HCT116 (cell line): Measurements from ENCODE around the gene CERK. TPM values are rescaled to one million over a fixed set of nuclear protein-coding genes. Genes with fewer than 3 reads are reported as not detected.

ENCODE experiments used
- ATAC-seq: fragments of 200-7000 bp; cut with Tn5 transposase; 2 replicates; pipeline ENCODE4 v1.9.1; 2020; ENCODE audit warnings: mild to moderate bottlenecking, moderate library complexity
- BruUV-seq: library from RNA; stranded (reverse); fragments of 400-500 nt; replicated peaks from 2 replicates; lab custom pipeline; 2021; lab: Mats Ljungman, UMichigan
- CTCF ChIA-PET: fragments of 300-600 bp; sonication (Branson Sonifier 250); formaldehyde crosslinking; loops from one replicate; lab custom pipeline; 2021; ENCODE audit warnings: antibody characterized with exemption; lab: Charles Lee
- POLR2A ChIA-PET: fragments of 300-600, 350-600 bp; sonication (Branson Sonifier 250); formaldehyde crosslinking; loops from one replicate; lab custom pipeline; 2021; ENCODE audit warnings: antibody characterized with exemption; lab: Charles Lee
- RAD21 ChIA-PET, 2 experiments: fragments of 300-600 bp; sonication (Branson Sonifier 250); formaldehyde crosslinking; loops; one replicate each; lab custom pipeline; 2023; ENCODE audit warnings: low total read pairs in 2 of 2; ENCODE audit not compliant: uncharacterized antibody in 2 of 2, unreplicated experiment in 2 of 2, low non-redundant PET in 1 of 2; lab: Charles Lee
- DNase-seq: peaks from one replicate; pipeline ENCODE4 v3.0.0-alpha.2; 2010; ENCODE audit warnings: low read depth, low spot score
- H2AFZ ChIP-seq: fragments of 200-600 bp; shearing (Covaris generic), sonication (generic); 2 replicates; pipeline ENCODE4 v1.6.1; 2017; ENCODE audit warnings: low read depth, mixed run types, mixed read lengths, antibody characterized with exemption, low read length; ENCODE audit not compliant: poor library complexity, severe bottlenecking
- H3K27ac ChIP-seq: 2 replicates; pipeline ENCODE4 v1.5.1; 2012; ENCODE audit warnings: low read depth, low read length
- H3K27me3 ChIP-seq: fragments of 200-600 bp; sonication (generic); 2 replicates; pipeline ENCODE4 v1.6.1; 2016; ENCODE audit warnings: mixed run types, low read length, mixed read lengths; ENCODE audit not compliant: insufficient read depth
- H3K36me3 ChIP-seq, 2 experiments: fragments of 200-500 bp in 1 of 2; fragments of 200-600 bp in 1 of 2; sonication (Bioruptor generic) in 1 of 2; sonication (generic) in 1 of 2; 2 replicates each; pipeline versions ENCODE4 v1.5.1 to v1.6.1; 2014 to 2016; ENCODE audit warnings: low read length in 2 of 2, inconsistent platforms in 1 of 2, mixed read lengths in 1 of 2, mixed run types in 1 of 2; ENCODE audit not compliant: insufficient read depth in 2 of 2, control insufficient read depth in 1 of 2
- H3K4me1 ChIP-seq, 2 experiments: fragments of 200-600 bp in 1 of 2; sonication (generic) in 1 of 2; 2 replicates each; pipeline versions ENCODE4 v1.5.1 to v1.6.1; 2012 to 2017; ENCODE audit warnings: low read length in 2 of 2, inconsistent platforms in 1 of 2, mild to moderate bottlenecking in 1 of 2, mixed read lengths in 1 of 2, mixed run types in 1 of 2, moderate library complexity in 1 of 2; ENCODE audit not compliant: insufficient read depth in 2 of 2, control insufficient read depth in 1 of 2
- H3K4me2 ChIP-seq: fragments of 200-600 bp; sonication (generic); 2 replicates; pipeline ENCODE4 v1.6.1; 2017; ENCODE audit warnings: mixed run types, low read length, mixed read lengths
- H3K4me3 ChIP-seq, 2 experiments: fragments of 200-600 bp in 1 of 2; sonication (generic) in 1 of 2; replicated peaks in 1 of 2; 2 replicates each; pipeline ENCODE4 v1.5.1; 2011 to 2016; ENCODE audit warnings: low read length in 2 of 2, control low read depth in 1 of 2, low read depth in 1 of 2, mild to moderate bottlenecking in 1 of 2, mixed read lengths in 1 of 2, mixed run types in 1 of 2
- H3K79me2 ChIP-seq: fragments of 200-600 bp; sonication (generic); 2 replicates; pipeline ENCODE4 v1.6.1; 2017; ENCODE audit warnings: mild to moderate bottlenecking, mixed run types, low read length, moderate library complexity, mixed read lengths; ENCODE audit not compliant: insufficient read depth
- H3K9ac ChIP-seq: fragments of 200-600 bp; sonication (generic); 2 replicates; pipeline ENCODE4 v1.6.1; 2016; ENCODE audit warnings: low read length, mixed read lengths
- H3K9me2 ChIP-seq: fragments of 200-600 bp; sonication (generic), shearing (Covaris generic); 2 replicates; pipeline ENCODE4 v1.6.1; 2017; ENCODE audit warnings: mixed run types, mild to moderate bottlenecking, moderate library complexity; ENCODE audit not compliant: insufficient read depth
- H3K9me3 ChIP-seq, 2 experiments: fragments of 200-500 bp in 1 of 2; fragments of 200-600 bp in 1 of 2; sonication (Bioruptor generic) in 1 of 2; sonication (generic) in 1 of 2; 2 replicates each; pipeline ENCODE4 v1.6.1; 2014 to 2017; ENCODE audit warnings: low read length in 2 of 2, mixed read lengths in 2 of 2, inconsistent platforms in 1 of 2, low read depth in 1 of 2, mild to moderate bottlenecking in 1 of 2, mixed run types in 1 of 2, moderate library complexity in 1 of 2; ENCODE audit not compliant: control insufficient read depth in 1 of 2, insufficient read depth in 1 of 2
- H4K20me1 ChIP-seq: fragments of 200-600 bp; sonication (generic), shearing (Covaris generic); 2 replicates; pipeline ENCODE4 v1.6.1; 2017; ENCODE audit warnings: mixed run types, mild to moderate bottlenecking, moderate library complexity; ENCODE audit not compliant: insufficient read depth
- EGR1 ChIP-seq: IDR thresholded peaks from 2 replicates; pipeline ENCODE4 v1.6.1; 2012; ENCODE audit warnings: low read depth
- EZH2 ChIP-seq: fragments of 200-600 bp; sonication (generic); IDR thresholded peaks from 2 replicates; pipeline ENCODE4 v1.6.1; 2017; ENCODE audit warnings: antibody characterized with exemption, mixed run types
- EZH2phosphoT487 ChIP-seq: fragments of 200-600 bp; IDR thresholded peaks from 2 replicates; pipeline ENCODE4 v1.6.1; 2018; ENCODE audit warnings: antibody characterized with exemption, borderline replicate concordance
- JUND ChIP-seq: IDR thresholded peaks from 2 replicates; pipeline ENCODE4 v1.6.1; 2012
- POLR2A ChIP-seq: IDR thresholded peaks from 2 replicates; pipeline ENCODE4 v1.7.0; 2011; ENCODE audit warnings: borderline replicate concordance; ENCODE audit not compliant: insufficient read depth, insufficient read length; ENCODE audit errors: extremely low read depth
- POLR2AphosphoS5 ChIP-seq: IDR thresholded peaks from 2 replicates; pipeline ENCODE4 v1.6.1; 2011; ENCODE audit warnings: mild to moderate bottlenecking, low read depth, low read length, moderate library complexity
- RAD21 ChIP-seq: IDR thresholded peaks from 2 replicates; pipeline ENCODE4 v1.6.1; 2012; ENCODE audit warnings: low read depth, mild to moderate bottlenecking
- REST ChIP-seq: IDR thresholded peaks from 2 replicates; pipeline ENCODE4 v1.6.1; 2012; ENCODE audit warnings: low read depth
- SIN3A ChIP-seq: IDR thresholded peaks from 2 replicates; pipeline ENCODE4 v1.6.1; 2012; ENCODE audit warnings: low read depth
- SP1 ChIP-seq: IDR thresholded peaks from 2 replicates; pipeline ENCODE4 v1.6.1; 2012; ENCODE audit warnings: low read depth
- TCF7L2 ChIP-seq: IDR thresholded peaks from 2 replicates; pipeline ENCODE4 v1.7.0; 2011; ENCODE audit warnings: borderline replicate concordance, inconsistent platforms; ENCODE audit not compliant: insufficient read depth, insufficient read length; ENCODE audit errors: extremely low read depth
- YY1 ChIP-seq: IDR thresholded peaks from 2 replicates; pipeline ENCODE4 v1.6.1; 2011; ENCODE audit warnings: low read length, low read depth, moderate library complexity, mild to moderate bottlenecking; ENCODE audit not compliant: insufficient replicate concordance; ENCODE audit errors: extremely low read depth
- ZFX ChIP-seq: fragments of 450-650 bp; IDR thresholded peaks from 2 replicates; pipeline ENCODE4 v1.6.1; 2017
- intact Hi-C: fragments of 100-400 bp; cut with micrococcal nuclease; formaldehyde crosslinking; loops from 2 replicates; pipeline ENCODE4 v1.10.0; 2022
- total RNA-seq: library from RNA; stranded (reverse); gene quantifications from one replicate; pipeline ENCODE4 v1.2.1, GENCODE V29; 2021; ENCODE audit not compliant: unreplicated experiment
- TF ChIP-seq, protein P1 (sequence below): IDR thresholded peaks from 2 replicates; pipeline ENCODE4 v1.6.1; 2012
- TF ChIP-seq, protein P2 (sequence below): IDR thresholded peaks from 2 replicates; pipeline ENCODE4 v1.6.1; 2012

Gene CERK
- total RNA-seq, 1 experiment from 2014 or later, result 35.0 TPM

- TF ChIP-seq REST, result no peak
- TF ChIP-seq RAD21, result no peak
Measured at GRCh38 chr22:46703996-46704370, 34.1 kb downstream of the CERK start (continued).

- ATAC-seq (no peak), DNase-seq (no peak)
- Histone ChIP-seq H3K27ac (no peak overlapping the region), H3K27me3 (no peaks in the 10 kb centered on the region), H3K4me1 (no peaks in the 10 kb centered on the region), H3K9ac (no peak overlapping the region), H2AFZ (no peak overlapping the region), H3K9me3 (no peaks in the 10 kb centered on the region), H3K36me3 (peaks cover 5 to 25% of the 10 kb centered on the region in 2 experiments; a peak in 3 of 4 replicates), H3K4me2 (no peak overlapping the region), H3K9me2 (no peaks in the 10 kb centered on the region), H3K4me3 (no peak overlapping the region), H4K20me1 (no peaks in the 10 kb centered on the region), H3K79me2 (no peaks in the 10 kb centered on the region)
- ChIA-PET CTCF (no interaction called here), RAD21 (no interaction called here), POLR2A (no interaction called here)
- intact Hi-C loops, result no loop called here
- BruUV-seq, result no TSS peak
- TF ChIP-seq EZH2, result no peak
- TF ChIP-seq SP1, result no peak
- TF ChIP-seq, protein P1, sequence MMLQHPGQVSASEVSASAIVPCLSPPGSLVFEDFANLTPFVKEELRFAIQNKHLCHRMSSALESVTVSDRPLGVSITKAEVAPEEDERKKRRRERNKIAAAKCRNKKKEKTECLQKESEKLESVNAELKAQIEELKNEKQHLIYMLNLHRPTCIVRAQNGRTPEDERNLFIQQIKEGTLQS, result no peak
- TF ChIP-seq POLR2A, result no peak
- no peak for TF ChIP-seq ZFX
- TF ChIP-seq REST, result no peak
- TF ChIP-seq EZH2phosphoT487, result no peak
- TF ChIP-seq, protein P2, sequence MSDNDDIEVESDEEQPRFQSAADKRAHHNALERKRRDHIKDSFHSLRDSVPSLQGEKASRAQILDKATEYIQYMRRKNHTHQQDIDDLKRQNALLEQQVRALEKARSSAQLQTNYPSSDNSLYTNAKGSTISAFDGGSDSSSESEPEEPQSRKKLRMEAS, result no peak
- no peak for TF ChIP-seq SIN3A
- TF ChIP-seq EGR1, result no peak
- no peak for TF ChIP-seq POLR2AphosphoS5
- no peak for TF ChIP-seq JUND
- TF ChIP-seq TCF7L2, result no peak
- TF ChIP-seq YY1, result no peak
- TF ChIP-seq RAD21, result no peak
Measured at GRCh38 chr22:46703171-46703995, 34.7 kb downstream of the CERK start.
